Measurements from ENCODE around the gene SERTM2. TPM values are rescaled to one million over a fixed set of nuclear protein-coding genes. Genes with fewer than 3 reads are reported as not detected.
"Not testable (repeated sequence)": the region's sequence is repeated elsewhere in the genome, so short reads cannot be mapped to it uniquely, and the experiment has no call there.

The SERTM2 gene
- not detected in 2 replicates for total RNA-seq

DNA sequence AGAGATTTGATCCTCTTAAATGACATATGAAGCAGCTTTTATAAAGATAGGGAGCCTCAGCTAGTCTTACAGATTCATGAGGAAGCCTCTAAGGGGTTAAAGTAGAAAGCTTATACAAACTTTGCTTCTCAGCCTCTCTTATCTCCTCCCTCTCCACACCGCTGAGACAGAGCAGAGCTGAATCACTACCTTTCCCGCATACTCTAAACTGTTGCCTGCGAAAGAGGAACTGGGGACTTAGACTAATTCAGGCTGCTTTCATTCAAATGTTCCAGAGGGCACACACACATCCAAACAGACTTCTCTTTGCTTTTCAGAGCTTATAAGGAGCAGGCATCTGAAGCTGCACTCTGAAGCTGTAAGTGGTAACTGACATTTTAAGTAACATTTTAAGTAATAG lies at the start of gene SERTM2:
SERTM2 (plus strand) TSS at position 169 of the 400 bp plus-strand sequence. CDS start 7,213 bp downstream, outside the sequence.
- no peak for DNase-seq (ENCODE audit: low read depth, low spot score)

GRCh38 chrX:111465669-111466068 lies 45.8 kb upstream of the SERTM2 start:
- DNase-seq (ENCODE audit: low read depth, low spot score) = no peak

DNA sequence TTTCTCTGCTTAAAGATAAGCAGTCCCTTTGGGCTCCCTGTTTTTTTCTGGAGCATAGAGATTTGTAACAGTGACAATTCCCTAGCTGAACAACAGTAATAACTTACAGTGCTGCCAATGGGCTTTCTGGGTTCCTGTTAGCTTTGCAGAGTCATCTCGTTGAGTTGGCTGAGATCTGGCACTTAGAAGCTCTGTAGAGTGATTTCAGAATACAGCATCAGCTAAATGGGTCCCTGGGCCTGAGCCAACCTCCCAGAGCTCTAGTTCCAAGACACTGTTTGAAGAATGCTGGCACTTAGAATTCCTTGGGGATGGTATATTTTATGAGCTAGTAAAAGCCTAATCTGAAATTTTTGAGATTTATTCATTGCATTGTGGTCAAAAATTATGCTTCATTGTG lies 43.5 kb upstream of the SERTM2 start:
- DNase-seq (ENCODE audit: low read depth, low spot score) = no peak

GRCh38 chrX:111470681-111471403 lies 40.6 kb upstream of the SERTM2 start:
- DNase-seq (ENCODE audit: low read depth, low spot score) = no peak

DNA sequence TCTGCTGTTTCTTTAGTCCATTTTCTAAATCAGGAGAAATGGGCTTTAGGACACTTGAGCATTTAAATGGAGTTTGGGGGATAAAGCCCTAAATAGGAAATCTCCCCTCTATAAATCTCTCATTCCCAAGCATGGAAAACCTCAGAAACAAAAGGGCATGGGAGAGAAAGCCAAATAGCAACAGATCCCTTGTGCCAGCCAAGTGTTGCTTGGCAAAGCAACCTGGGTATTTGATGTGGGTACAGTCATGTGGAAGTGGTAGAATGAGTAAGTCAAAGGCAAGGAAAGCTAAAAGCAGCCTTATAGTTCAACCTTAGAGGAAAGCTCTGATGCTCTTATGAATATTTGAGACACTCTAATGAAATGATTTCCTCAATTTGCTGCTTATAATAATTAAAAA lies 29.5 kb upstream of the SERTM2 start:
- no peak for DNase-seq (ENCODE audit: low read depth, low spot score)

DNA sequence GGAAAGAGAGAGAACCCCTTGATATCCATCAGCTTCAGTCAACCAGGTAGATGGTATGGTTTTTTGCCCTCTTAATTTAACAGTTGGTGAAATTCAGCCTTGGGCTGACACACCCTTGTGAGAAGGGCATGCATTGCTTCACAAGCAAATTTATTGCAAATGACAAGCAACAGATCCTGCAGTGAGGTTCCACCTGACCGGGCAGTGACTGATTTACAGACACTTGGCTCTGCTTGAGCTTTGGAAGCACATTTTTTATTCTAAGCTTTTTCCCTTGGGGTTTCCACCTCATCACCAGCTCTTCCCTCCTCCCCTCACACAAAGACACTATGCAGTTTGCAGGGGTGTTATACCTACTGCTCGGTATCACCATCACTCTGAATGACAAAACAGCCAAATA lies 28.3 kb upstream of the SERTM2 start:
- no peak for DNase-seq (ENCODE audit: low read depth, low spot score)

- DNase-seq (ENCODE audit: low read depth, low spot score) = no peak
Measured at GRCh38 chrX:111483881-111484280, 27.6 kb upstream of the SERTM2 start.

DNA sequence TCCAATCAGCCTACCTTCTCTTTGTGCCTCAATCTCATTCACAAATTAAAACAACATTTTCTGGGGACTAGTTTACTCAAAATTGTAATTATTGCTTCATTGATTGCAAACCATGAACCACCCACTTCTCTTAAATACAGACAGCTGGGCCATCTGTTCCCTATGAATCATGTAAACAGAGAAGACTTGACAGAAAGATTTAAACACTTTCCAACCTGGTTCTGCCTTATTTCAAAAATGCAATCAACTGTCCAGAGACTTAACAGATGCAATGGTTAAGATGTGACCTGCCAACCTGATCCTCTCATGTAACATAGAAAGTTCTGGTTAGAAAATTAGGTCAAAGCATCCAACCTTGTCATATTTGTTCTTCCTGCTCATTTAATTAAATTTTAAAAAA lies 20.8 kb upstream of the SERTM2 start:
- no peak for DNase-seq (ENCODE audit: low read depth, low spot score)

- no peak for DNase-seq (ENCODE audit: low read depth, low spot score)
Measured at GRCh38 chrX:111492085-111492484, 19.4 kb upstream of the SERTM2 start.

GRCh38 chrX:111498538-111499103 lies 12.8 kb upstream of the SERTM2 start:
- DNase-seq (ENCODE audit: low read depth, low spot score) = no peak

DNA sequence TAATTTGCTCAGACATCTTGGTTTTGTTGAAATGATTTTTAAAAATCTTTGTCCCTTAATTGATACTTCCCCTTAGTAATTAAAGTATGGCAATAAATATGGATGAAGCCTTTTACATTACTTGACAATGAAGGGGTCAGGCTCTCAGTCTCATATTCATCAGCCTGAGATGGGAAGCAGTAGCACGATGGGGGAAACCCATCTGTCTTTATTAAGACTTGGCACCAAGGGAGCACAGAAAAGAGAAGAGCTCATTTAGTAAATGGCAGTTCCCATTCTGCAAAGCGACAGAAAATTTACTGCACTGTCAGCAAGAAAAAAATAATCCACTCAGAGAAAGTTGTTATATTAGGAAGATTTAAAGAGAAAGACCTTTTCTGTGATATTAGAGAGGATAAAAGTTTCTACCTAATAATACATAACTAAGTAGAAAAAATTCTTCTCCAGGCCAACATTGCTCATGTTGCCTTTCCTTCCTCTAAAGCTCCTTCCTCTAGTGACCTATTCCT lies 7.9 kb upstream of the SERTM2 start:
- DNase-seq (ENCODE audit: low read depth, low spot score) = no peak

GRCh38 chrX:111504941-111505340 lies 6.5 kb upstream of the SERTM2 start:
- no peak for DNase-seq (ENCODE audit: low read depth, low spot score)

DNA sequence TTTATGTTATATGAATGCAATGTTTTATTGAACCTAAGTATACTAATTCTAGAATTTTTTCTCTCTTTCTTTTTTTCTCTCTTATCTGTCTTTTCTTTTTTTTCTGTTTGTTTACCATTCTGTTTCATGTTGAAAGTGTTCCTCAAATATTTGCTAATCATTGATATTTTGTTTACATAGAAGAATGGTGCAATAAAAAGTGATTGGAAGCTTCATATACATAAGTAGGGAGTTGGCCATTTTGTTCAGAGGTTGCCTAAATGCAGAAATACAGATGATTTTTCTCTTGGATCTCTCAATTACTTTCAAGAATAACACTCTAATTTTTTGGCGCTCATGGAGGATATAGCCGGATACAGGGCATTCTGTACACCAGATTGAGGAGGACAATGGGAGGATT lies 5.7 kb upstream of the SERTM2 start:
- no peak for DNase-seq (ENCODE audit: low read depth, low spot score)

- DNase-seq (ENCODE audit: low read depth, low spot score) = no peak
Measured at GRCh38 chrX:111506826-111507225, 4.6 kb upstream of the SERTM2 start.

GRCh38 chrX:111507933-111508332 lies 3.5 kb upstream of the SERTM2 start:
- no peak for DNase-seq (ENCODE audit: low read depth, low spot score)

GRCh38 chrX:111515298-111515697 lies 3.9 kb downstream of the SERTM2 start:
- DNase-seq (ENCODE audit: low read depth, low spot score) = no peak

GRCh38 chrX:111518667-111519066 lies 7.2 kb downstream of the SERTM2 start:
- no peak for DNase-seq (ENCODE audit: low read depth, low spot score)

DNA sequence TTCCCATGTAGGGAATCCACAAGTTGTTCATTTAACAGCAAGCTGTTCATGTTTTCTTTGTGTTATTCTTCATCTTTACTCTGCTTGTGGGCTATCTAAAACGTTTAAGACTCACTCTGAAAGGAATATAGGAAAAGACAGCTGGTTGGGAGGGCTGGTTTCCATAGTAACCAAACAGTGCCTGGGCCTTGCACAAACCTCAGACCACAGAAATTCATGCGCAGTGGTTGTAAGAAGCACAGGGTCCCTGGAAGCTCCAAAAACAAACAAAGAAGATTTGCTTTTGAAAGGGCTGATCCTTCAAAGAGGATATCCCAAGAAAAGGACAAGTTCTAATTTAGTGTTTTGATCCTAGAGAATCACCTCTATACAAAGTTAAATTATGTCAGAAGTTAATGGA lies 7.8 kb downstream of the SERTM2 start:
- DNase-seq (ENCODE audit: low read depth, low spot score) = no peak

- DNase-seq (ENCODE audit: low read depth, low spot score) = no peak
Measured at GRCh38 chrX:111520506-111520905, 9.1 kb downstream of the SERTM2 start.

DNA sequence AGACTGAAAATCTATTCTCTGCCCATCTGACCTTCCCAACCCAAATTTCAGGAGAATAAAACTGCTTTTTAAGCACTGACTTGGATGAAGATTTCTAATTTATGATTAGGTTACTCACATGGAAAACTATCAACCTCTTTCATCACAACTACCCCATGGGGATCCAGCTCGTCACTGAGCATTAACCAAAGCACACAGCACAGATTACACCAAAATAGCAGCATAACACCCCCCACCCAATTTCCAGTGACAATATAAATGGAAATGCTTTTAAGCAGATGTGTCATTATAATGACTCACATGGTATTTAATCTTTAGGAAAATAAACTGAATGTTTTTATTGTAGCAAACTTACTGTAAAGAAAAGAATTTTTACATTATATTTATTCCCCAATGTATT lies 9.7 kb downstream of the SERTM2 start:
- DNase-seq (ENCODE audit: low read depth, low spot score) = no peak

DNA sequence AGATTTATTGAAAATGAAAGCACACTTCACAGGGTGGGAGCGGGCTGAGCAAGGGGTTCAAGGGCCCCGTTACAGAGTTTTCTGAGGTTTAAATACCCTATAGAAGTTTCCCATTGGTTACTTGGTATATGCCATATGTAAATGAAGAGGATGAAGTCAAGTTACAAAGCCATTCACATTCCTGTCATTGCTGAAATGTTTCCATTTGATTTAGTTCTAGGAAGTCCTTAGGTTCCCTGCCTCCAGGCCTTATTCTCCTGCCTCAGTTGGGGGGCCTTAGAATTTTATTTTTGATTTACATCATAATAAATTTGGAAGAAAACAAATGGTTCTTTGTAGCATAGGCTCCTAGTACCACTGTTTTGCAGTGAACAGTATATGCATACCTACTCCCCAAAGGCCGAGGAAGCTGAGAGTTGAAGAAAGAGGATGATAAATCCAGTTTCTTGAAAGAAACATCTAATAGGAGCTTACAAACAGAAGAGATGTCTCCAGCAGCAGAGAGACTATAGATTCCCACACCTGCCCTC lies 31.8 kb downstream of the SERTM2 start:
- no peak for DNase-seq (ENCODE audit: low read depth, low spot score)

DNA sequence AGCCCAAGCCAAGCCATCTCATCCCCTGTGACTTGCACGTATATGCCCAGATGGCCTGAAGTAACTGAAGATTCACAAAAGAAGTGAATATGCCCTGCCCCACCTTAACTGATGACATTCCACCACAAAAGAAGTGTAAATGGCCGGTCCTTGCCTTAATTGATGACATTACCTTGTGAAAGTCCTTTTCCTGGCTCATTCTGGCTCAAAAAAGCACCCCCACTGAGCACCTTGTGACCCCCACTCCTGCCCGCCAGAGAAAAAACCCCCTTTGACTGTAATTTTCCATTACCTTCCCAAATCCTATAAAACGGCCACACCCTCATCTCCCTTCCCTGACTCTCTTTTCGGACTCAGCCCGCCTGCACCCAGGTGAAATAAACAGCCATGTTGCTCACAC lies 37.8 kb downstream of the SERTM2 start:
- DNase-seq (ENCODE audit: low read depth, low spot score) = not testable (repeated sequence)

DNA sequence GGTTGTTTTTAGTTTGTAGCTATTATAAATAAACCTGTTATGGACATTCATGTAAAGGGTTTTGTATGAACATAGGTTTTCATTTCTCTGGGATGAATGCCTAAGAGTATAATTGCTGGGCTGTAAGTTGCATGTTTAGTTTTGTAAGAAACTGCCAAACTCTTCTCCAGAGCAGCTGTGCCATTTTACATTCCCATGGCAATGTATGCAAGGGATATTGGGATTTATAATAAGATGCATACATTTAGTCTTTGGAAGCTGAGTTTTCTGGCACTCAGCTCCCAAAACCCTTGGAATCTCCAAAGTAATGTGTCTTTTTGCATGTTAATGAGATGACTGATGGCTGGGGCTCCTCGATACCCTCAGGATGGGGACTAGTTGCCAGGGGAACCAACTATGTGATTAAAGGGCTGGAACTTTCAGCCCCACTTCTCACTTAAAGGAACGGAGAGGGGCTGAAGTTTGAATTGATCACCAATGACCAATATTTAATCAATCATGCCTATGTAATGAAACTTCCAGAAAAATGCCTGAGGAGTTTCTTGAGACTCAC lies 44.0 kb downstream of the SERTM2 start:
- no peak for DNase-seq (ENCODE audit: low read depth, low spot score)

Measured in pulmonary artery endothelial cell (primary cell).